GM13977 (cell line): ENCODE measurements around the gene MT1HL1.

Source experiments
- DNase-seq: peaks from one replicate; pipeline ENCODE4 v3.0.0; 2012; ENCODE audit warnings: low spot score
- CTCF ChIP-seq: IDR thresholded peaks from 2 replicates; pipeline ENCODE4 v1.5.1; 2012; ENCODE audit warnings: mild to moderate bottlenecking, control low read depth; ENCODE audit not compliant: insufficient read depth; ENCODE audit errors: extremely low read depth, missing control alignments
- in situ Hi-C: fragments of 300-500 bp; cut with MboI; formaldehyde crosslinking; loops from one replicate; pipeline ENCODE4 v1.12.0; 2022; ENCODE audit warnings: low sequenced_read_pairs, low pct_unique_long_range_greater_than_20kb, mixed read lengths, inconsistent platforms; ENCODE audit not compliant: unreplicated experiment

Gene MT1HL1

GRCh38 chr1:237042892-237043576, 38.8 kb upstream of the MT1HL1 start:
- DNase-seq, result peak; percentile 22
- in situ Hi-C loops, result no loop called here
- no peak for TF ChIP-seq CTCF

GRCh38 chr1:237042526-237042891, 38.3 kb upstream of the MT1HL1 start:
- no peak for DNase-seq
- in situ Hi-C loops, result no loop called here
- TF ChIP-seq CTCF, result no peak

- no peak for TF ChIP-seq CTCF
Measured at GRCh38 chr1:237041795-237042525, 37.7 kb upstream of the MT1HL1 start, which contains the start of gene RYR2. RYR2 (plus strand) TSS chr1:237042184; CDS start chr1:237042522, 338 bp downstream.

GRCh38 chr1:237041461-237041794, 37.2 kb upstream of the MT1HL1 start:
- TF ChIP-seq CTCF, result no peak
- in situ Hi-C loops, result no loop called here
- DNase-seq, result no peak

More at GRCh38 chr1:237041795-237042525, 37.7 kb upstream of the MT1HL1 start, which contains the start of gene RYR2:
- DNase-seq, result no peak
- in situ Hi-C loops, result no loop called here

GRCh38 chr1:237040823-237041222, 36.6 kb upstream of the MT1HL1 start:
- TF ChIP-seq CTCF, result no peak
- DNase-seq, result no peak
- in situ Hi-C loops, result no loop called here

GRCh38 chr1:237038211-237038610, 34.0 kb upstream of the MT1HL1 start:
- no peak for TF ChIP-seq CTCF
- DNase-seq, result no peak
- in situ Hi-C loops, result no loop called here
